Lower leg skin (tissue), 3 donors: ENCODE measurements around the gene BABAM2.

Experiments used
- CTCF ChIP-seq, 3 donors: fragments of 450-650 bp; IDR thresholded peaks; one replicate each; pipeline ENCODE4 v1.5.1; 2016; ENCODE audit warnings: antibody characterized with exemption in 3 of 3, mild to moderate bottlenecking in 3 of 3, moderate library complexity in 2 of 3
- POLR2A ChIP-seq, 2 donors: fragments of 450-650 bp; IDR thresholded peaks; one replicate each; pipeline ENCODE4 v1.6.1; 2016 to 2017; ENCODE audit warnings: antibody characterized with exemption in 2 of 2, mild to moderate bottlenecking in 1 of 2, moderate library complexity in 1 of 2

- no peak for TF ChIP-seq CTCF (IDR thresholded peaks at IDR 0.05)
- no peak for TF ChIP-seq POLR2A (IDR thresholded peaks at IDR 0.05)
These were observed 210.6 kb downstream of the BABAM2 start for GRCh38 chr2:28101123-28101522.
